Measurements from ENCODE around the gene TSHZ2.

Gene TSHZ2

DNA sequence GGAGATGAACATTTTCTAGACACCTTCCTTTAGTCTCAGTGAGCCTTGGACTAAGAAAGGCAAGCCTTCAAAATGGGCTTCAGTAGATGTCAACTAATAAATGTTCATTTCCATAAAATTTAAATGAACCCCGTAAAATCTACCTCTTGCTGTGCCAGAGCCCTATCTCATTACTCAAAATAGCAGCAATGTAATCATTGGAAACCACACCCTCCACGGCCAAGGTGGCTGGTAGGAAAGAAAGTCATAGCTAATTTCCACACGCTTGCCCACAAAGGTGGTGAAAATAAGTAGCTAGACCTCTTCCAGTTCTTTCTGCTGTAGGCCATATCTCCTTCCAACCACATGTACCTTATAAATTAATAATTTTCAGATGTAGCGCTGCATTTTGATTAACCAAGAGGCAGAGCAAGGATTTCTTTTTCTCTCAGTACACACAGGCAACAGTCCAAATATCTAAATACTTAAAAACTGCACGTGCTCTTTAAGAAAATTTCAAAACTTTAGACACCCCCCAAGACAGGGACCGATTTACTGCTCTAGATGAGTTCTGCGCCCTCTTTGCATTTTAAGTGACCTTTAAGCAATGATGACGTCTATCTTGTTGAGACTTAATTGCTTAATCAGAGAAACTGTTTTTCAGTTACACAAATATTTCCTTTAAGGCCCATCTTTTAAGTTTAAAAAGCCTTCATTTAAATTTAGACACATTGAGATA, 330.7 kb downstream of the TSHZ2 start:
- DNase-seq, result no peak
- Histone ChIP-seq H3K27ac (no peak overlapping the region), H3K4me3 (ENCODE audit: low read depth, low read length) (no peak overlapping the region), H3K27me3 (replicated peaks) (no peaks in the 10 kb centered on the region), H3K36me3 (replicated peaks) (no peaks in the 10 kb centered on the region)
- TF ChIP-seq, protein P1, sequence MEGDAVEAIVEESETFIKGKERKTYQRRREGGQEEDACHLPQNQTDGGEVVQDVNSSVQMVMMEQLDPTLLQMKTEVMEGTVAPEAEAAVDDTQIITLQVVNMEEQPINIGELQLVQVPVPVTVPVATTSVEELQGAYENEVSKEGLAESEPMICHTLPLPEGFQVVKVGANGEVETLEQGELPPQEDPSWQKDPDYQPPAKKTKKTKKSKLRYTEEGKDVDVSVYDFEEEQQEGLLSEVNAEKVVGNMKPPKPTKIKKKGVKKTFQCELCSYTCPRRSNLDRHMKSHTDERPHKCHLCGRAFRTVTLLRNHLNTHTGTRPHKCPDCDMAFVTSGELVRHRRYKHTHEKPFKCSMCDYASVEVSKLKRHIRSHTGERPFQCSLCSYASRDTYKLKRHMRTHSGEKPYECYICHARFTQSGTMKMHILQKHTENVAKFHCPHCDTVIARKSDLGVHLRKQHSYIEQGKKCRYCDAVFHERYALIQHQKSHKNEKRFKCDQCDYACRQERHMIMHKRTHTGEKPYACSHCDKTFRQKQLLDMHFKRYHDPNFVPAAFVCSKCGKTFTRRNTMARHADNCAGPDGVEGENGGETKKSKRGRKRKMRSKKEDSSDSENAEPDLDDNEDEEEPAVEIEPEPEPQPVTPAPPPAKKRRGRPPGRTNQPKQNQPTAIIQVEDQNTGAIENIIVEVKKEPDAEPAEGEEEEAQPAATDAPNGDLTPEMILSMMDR (IDR thresholded peaks at IDR 0.05; ENCODE audit: low read depth, low read length, missing control alignments), result no peak
- in situ Hi-C loops (cut with HindIII; ENCODE audit: low pct_ligation_motif_present, low sequenced_read_pairs), result no loop called here

DNA sequence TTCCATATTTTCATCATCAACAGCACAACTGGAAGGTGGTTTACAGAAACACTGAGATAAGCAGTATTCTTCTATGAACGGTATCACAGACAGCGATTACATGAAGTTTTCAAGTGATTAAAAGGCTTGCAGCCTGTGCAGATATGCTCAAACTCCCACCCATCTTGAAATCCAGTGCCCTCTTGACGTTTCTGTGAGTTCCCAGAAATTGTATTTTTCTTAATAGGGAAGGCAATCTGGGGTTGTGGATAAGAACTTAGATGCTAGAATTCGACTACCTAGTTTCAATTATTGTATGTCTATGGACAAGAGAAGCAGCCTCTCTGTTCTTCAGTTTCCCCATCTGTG, 331.2 kb downstream of the TSHZ2 start:
- no peaks in the 10 kb centered on the region for H3K27me3 ChIP-seq (replicated peaks)
- H3K36me3 ChIP-seq (replicated peaks), result no peaks in the 10 kb centered on the region
- in situ Hi-C loops (cut with HindIII; ENCODE audit: low pct_ligation_motif_present, low sequenced_read_pairs), result no loop called here
- H3K4me3 ChIP-seq (ENCODE audit: low read depth, low read length), result no peak overlapping the region
- TF ChIP-seq, protein P1 (IDR thresholded peaks at IDR 0.05; ENCODE audit: low read depth, low read length, missing control alignments), result no peak
- H3K27ac ChIP-seq, result no peak overlapping the region
- DNase-seq, result no peak

DNA sequence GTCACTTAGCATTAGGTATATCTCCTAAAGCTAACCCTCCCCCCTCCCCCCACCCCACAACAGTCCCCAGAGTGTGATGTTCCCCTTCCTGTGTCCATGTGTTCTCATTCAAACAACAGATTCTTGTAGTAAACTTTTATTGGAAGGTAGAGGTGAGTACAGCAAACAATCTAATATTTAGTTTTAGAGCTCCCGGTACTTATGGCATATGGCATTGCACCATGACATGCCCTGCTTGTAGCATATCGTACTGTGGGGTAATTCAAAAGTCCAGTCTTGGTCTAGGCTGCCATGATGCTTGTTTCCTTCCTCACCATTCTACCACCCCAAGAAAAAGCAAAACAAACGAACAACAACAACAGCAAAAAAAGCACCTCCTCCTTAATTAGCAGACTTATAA, 332.0 kb downstream of the TSHZ2 start:
- no peak for DNase-seq
- H3K27ac ChIP-seq, result no peak overlapping the region
- no peaks in the 10 kb centered on the region for H3K27me3 ChIP-seq (replicated peaks)
- TF ChIP-seq, protein P1 (IDR thresholded peaks at IDR 0.05; ENCODE audit: low read depth, low read length, missing control alignments), result no peak
- no peak overlapping the region for H3K4me3 ChIP-seq (ENCODE audit: low read depth, low read length)
- no peaks in the 10 kb centered on the region for H3K36me3 ChIP-seq (replicated peaks)
- in situ Hi-C loops (cut with HindIII; ENCODE audit: low pct_ligation_motif_present, low sequenced_read_pairs), result no loop called here

DNA sequence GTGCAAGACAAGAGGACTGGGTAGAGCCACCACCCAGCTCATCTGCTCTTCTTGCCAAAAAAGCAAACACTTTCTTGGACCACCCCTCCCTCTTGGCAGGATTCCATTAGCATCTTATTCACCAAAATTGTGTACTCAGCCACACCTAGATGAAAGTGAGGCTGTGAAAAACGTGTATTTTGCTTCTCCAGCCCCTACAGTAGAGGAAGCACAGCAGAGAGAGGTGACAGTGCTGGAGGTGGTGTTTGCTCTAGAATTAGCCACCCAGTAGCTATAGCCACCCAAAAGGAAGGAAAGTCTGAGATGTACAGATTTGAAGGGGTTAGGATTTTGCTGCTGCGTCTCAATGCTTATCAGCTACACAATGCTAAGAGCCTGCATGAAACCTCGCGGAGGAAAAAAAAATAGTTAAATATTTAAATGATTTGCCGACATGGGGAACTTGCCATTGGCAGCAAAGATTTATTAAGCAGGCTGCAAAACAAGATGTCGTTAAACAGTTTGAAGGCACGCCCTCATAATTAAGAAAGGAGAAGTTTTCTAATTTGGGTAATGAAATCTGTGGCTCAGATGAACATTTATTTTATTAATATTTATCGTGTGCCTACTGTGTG, 334.1 kb downstream of the TSHZ2 start:
- TF ChIP-seq, protein P1 (IDR thresholded peaks at IDR 0.05; ENCODE audit: low read depth, low read length, missing control alignments), result no peak
- H3K36me3 ChIP-seq (replicated peaks), result no peaks in the 10 kb centered on the region
- H3K27me3 ChIP-seq (replicated peaks), result no peaks in the 10 kb centered on the region
- DNase-seq, result no peak
- H3K4me3 ChIP-seq (ENCODE audit: low read depth, low read length), result no peak overlapping the region
- in situ Hi-C loops (cut with HindIII; ENCODE audit: low pct_ligation_motif_present, low sequenced_read_pairs), result no loop called here
- H3K27ac ChIP-seq, result no peak overlapping the region

DNA sequence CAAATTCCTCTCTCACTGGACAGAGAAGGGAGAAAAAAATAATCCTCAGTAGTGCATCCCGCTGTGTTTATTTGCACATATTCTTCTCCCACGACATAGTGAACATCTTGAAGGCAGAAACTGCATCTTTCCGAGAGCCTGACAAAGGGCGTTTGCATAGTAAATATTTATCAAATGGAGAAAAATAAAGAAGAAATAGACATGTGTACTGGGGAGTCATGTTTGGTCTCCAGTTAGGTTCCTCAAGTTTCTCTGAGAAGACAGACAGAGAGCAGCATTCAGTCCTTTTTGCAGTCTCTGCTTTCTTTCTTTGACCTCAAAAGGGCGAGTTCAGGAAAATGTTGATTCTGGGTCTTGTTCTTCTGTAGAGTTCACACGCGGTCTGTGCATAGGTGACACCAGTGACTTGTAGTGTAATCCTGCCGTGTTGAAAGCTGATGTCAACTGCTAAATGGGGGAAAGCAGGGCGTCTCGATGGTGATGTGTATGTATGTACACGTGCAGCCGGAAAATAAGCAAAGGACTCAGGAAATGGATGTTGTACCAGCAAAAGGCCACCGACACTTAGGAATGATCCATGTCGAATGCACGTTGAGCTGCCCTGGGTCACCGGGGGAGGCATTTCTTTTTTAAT, 335.9 kb downstream of the TSHZ2 start:
- in situ Hi-C loops (cut with HindIII; ENCODE audit: low pct_ligation_motif_present, low sequenced_read_pairs), result no loop called here
- DNase-seq, result no peak
- H3K27me3 ChIP-seq (replicated peaks), result no peaks in the 10 kb centered on the region
- H3K27ac ChIP-seq, result no peak overlapping the region
- no peaks in the 10 kb centered on the region for H3K36me3 ChIP-seq (replicated peaks)
- TF ChIP-seq, protein P1 (IDR thresholded peaks at IDR 0.05; ENCODE audit: low read depth, low read length, missing control alignments), result no peak
- no peak overlapping the region for H3K4me3 ChIP-seq (ENCODE audit: low read depth, low read length)
